A549 treated with Mapracorat at 1 μM for 4 hours (cell line): ENCODE data around the gene DDI2. TPM values are rescaled to one million over a fixed set of nuclear protein-coding genes. Genes with fewer than 3 reads are reported as not detected.

Source experiments
- total RNA-seq: library from RNA; stranded (reverse); fragments of 200-300 nt; extraction: Qiagen RNA extraction; gene quantifications from 5 replicates; pipeline ENCODE4 v1.2.3, GENCODE V29; 2022

The DDI2 gene
- total RNA-seq: 7.1 to 9.0 TPM (median 7.5 TPM) in 5 replicates

GRCh38 chr1:15617173-15618076 lies at the start of gene DDI2:
Gene DDI2, plus strand, starts transcription at chr1:15617458. Its CDS starts 213 bp downstream, at chr1:15617671.

GRCh38 chr1:15584489-15585363 lies 32.5 kb upstream of the DDI2 start, which contains the start of gene AGMAT:
Gene AGMAT, minus strand, starts transcription at chr1:15585051. Its CDS starts 84 bp downstream, at chr1:15584967.

GRCh38 chr1:15684042-15684461 lies 66.8 kb downstream of the DDI2 start, which contains the start of gene PLEKHM2:
Gene PLEKHM2, plus strand, starts transcription at chr1:15684320. Its CDS starts 239 bp downstream, at chr1:15684559.

Other genes starting within 250 kb of the DDI2 start
- 184 to 299 TPM (median 278 TPM) in 5 replicates for gene EFHD2, start 207.6 kb upstream of the DDI2 start, total RNA-seq
- 1.2 to 2.8 TPM (median 1.4 TPM) in 5 replicates for gene CTRC, start 179.0 kb upstream of the DDI2 start, total RNA-seq
- gene CELA2A, start 160.7 kb upstream of the DDI2 start, total RNA-seq: not detected in 5 replicates
- not detected in 5 replicates for gene CELA2B, start 141.4 kb upstream of the DDI2 start, total RNA-seq
- gene CASP9, start 93.2 kb upstream of the DDI2 start, total RNA-seq: 4.8 to 6.2 TPM (median 5.6 TPM) in 5 replicates
- 4.0 to 8.0 TPM (median 4.4 TPM) in 5 replicates for gene DNAJC16, start 90.6 kb upstream of the DDI2 start, total RNA-seq
- gene AGMAT, start 32.4 kb upstream of the DDI2 start, total RNA-seq: 5.1 to 7.7 TPM (median 7.4 TPM) in 5 replicates
- 19.9 to 28.1 TPM (median 25.8 TPM) in 5 replicates for gene PLEKHM2, start 66.9 kb downstream of the DDI2 start, total RNA-seq
- gene SLC25A34, start 118.8 kb downstream of the DDI2 start, total RNA-seq: 0.19 to 0.53 TPM (median 0.30 TPM) in 5 replicates
- gene TMEM82, start 125.0 kb downstream of the DDI2 start, total RNA-seq: not detected in 5 replicates
- 21.8 to 34.6 TPM (median 27.8 TPM) in 5 replicates for gene FBLIM1, start 141.3 kb downstream of the DDI2 start, total RNA-seq
- 5.8 to 8.9 TPM (median 6.2 TPM) in 5 replicates for gene UQCRHL, start 190.2 kb downstream of the DDI2 start, total RNA-seq
- gene SPEN, start 230.2 kb downstream of the DDI2 start, total RNA-seq: 36.4 to 40.4 TPM (median 39.8 TPM) in 5 replicates